Skeletal muscle satellite cell (primary cell): ENCODE results near the gene SPEG.

ENCODE experiments used
- H3K27me3 ChIP-seq: 2 replicates; pipeline ENCODE4 v1.7.0; 2013; ENCODE audit warnings: low read length; ENCODE audit not compliant: control insufficient read depth, insufficient read depth
- H3K36me3 ChIP-seq: 2 replicates; pipeline ENCODE4 v1.7.0; 2013; ENCODE audit warnings: mild to moderate bottlenecking, control low read depth, low read length; ENCODE audit not compliant: insufficient read depth
- H3K4me1 ChIP-seq: 2 replicates; pipeline ENCODE4 v1.7.0; 2013; ENCODE audit warnings: low read length; ENCODE audit not compliant: control insufficient read depth, insufficient read depth
- H3K4me2 ChIP-seq: 2 replicates; pipeline ENCODE4 v1.7.0; 2013; ENCODE audit warnings: mild to moderate bottlenecking, low read length
- H3K4me3 ChIP-seq: 2 replicates; pipeline ENCODE4 v1.7.0; 2013; ENCODE audit warnings: low read length
- H3K9ac ChIP-seq: 2 replicates; pipeline ENCODE4 v1.7.0; 2013; ENCODE audit warnings: mild to moderate bottlenecking, low read depth, low read length, moderate library complexity
- H3K9me3 ChIP-seq: replicated peaks from 2 replicates; pipeline ENCODE4 v1.7.0; 2013; ENCODE audit warnings: mild to moderate bottlenecking, control low read depth, low read length

SPEG gene

GRCh38 chr2:219507581-219508443, 73.2 kb downstream of the SPEG start:
- H3K36me3 ChIP-seq = peaks cover 35% of the 10 kb centered on the region
- H3K4me2 ChIP-seq = no peak overlapping the region
- H3K27me3 ChIP-seq = peaks cover 11% of the 10 kb centered on the region
- H3K4me1 ChIP-seq = peaks cover 41% of the 10 kb centered on the region
- no peak overlapping the region for H3K4me3 ChIP-seq
- H3K9ac ChIP-seq = no peak overlapping the region
- H3K9me3 ChIP-seq = no peaks in the 10 kb centered on the region

GRCh38 chr2:219508444-219508734, 73.7 kb downstream of the SPEG start:
- Histone ChIP-seq H3K36me3 (peaks cover 32% of the 10 kb centered on the region), H3K4me1 (peaks cover 46% of the 10 kb centered on the region), H3K9ac (no peak overlapping the region), H3K9me3 (no peaks in the 10 kb centered on the region), H3K4me3 (no peak overlapping the region), H3K4me2 (no peak overlapping the region), H3K27me3 (peaks cover 17% of the 10 kb centered on the region)

GRCh38 chr2:219508971-219509779, 74.5 kb downstream of the SPEG start:
- H3K4me2 ChIP-seq = peak overlapping the region; percentile 75
- peaks cover 25% of the 10 kb centered on the region for H3K36me3 ChIP-seq
- H3K27me3 ChIP-seq = peaks cover 25% of the 10 kb centered on the region
- no peak overlapping the region for H3K9ac ChIP-seq
- no peak overlapping the region for H3K4me3 ChIP-seq
- H3K9me3 ChIP-seq = no peaks in the 10 kb centered on the region
- peaks cover 49% of the 10 kb centered on the region for H3K4me1 ChIP-seq

GRCh38 chr2:219509780-219510511, 75.3 kb downstream of the SPEG start:
- H3K4me2 ChIP-seq = peak overlapping the region; percentile 75
- no peaks in the 10 kb centered on the region for H3K9me3 ChIP-seq
- H3K4me3 ChIP-seq = peak overlapping the region; percentile 58
- H3K9ac ChIP-seq = no peak overlapping the region
- peaks cover 54% of the 10 kb centered on the region for H3K4me1 ChIP-seq
- H3K36me3 ChIP-seq = peaks cover 18% of the 10 kb centered on the region
- peaks cover 33% of the 10 kb centered on the region for H3K27me3 ChIP-seq

DNA sequence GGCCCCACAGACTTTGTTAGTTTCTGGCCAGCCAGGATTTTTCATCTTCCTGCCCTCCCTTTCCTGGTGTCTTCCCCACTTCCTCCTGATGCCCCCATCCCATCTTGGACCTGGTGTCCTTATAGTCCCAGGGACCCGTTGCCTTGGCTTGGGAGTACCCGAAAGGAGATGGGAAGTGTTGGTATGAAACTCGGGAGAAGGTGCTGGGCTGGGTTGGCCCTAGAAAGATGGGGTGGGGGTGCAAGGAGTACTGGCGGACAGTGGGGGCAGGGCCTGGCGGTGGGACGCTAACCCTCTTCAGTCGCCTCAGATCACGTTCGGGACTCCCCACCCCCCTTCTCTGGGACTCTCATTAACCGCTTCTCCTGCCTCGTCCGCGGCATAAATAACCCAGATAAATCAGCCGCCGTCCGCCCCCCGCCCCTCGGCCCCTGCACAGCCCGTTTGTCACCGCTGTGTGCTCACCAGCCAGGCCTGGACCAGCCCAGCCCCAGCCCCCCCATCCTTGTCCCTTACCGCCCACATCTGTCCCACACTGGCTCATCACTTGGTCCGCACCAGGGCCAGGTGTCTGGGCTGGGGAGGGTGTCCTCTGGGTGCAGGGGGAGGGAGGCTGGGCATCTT, 76.0 kb downstream of the SPEG start:
- H3K4me2 ChIP-seq = peak overlapping the region; percentile 75
- H3K9ac ChIP-seq = no peak overlapping the region
- H3K4me3 ChIP-seq = no peak overlapping the region
- no peaks in the 10 kb centered on the region for H3K9me3 ChIP-seq
- peaks cover 39% of the 10 kb centered on the region for H3K27me3 ChIP-seq
- H3K4me1 ChIP-seq = peaks cover 54% of the 10 kb centered on the region
- peaks cover 11% of the 10 kb centered on the region for H3K36me3 ChIP-seq

GRCh38 chr2:219511547-219512325, 77.1 kb downstream of the SPEG start:
- Histone ChIP-seq H3K4me2 (no peak overlapping the region), H3K9me3 (no peaks in the 10 kb centered on the region), H3K36me3 (no peaks in the 10 kb centered on the region), H3K4me3 (no peak overlapping the region), H3K4me1 (peaks cover 45% of the 10 kb centered on the region), H3K9ac (no peak overlapping the region), H3K27me3 (peaks cover 50% of the 10 kb centered on the region)

GRCh38 chr2:219512524-219513216, 78.0 kb downstream of the SPEG start:
- Histone ChIP-seq H3K4me1 (peaks cover 36% of the 10 kb centered on the region), H3K9me3 (no peaks in the 10 kb centered on the region), H3K4me2 (peak overlapping the region; percentile 33), H3K9ac (no peak overlapping the region), H3K4me3 (no peak overlapping the region), H3K27me3 (peaks cover 57% of the 10 kb centered on the region), H3K36me3 (no peaks in the 10 kb centered on the region)

DNA sequence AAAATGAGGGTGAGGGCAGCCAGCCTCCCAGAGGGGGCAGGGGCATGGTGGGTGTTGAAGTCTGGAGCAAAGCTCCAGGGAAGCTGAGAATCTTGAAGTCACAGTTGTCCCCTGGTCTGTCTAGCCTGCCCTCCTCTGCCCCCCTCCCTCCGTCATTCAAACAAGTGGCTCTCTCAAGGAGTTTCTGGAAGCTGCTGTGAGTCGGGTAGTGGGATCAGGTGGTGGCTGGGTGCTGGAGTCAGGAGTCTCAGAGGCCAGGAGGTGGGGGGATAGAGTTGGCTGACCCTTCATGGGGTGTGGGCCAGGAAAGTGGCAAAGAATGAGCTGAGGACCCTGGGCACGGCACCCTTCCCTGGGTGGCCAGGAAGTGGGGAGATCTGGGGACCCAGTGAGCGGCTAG, 79.1 kb downstream of the SPEG start:
- Histone ChIP-seq H3K4me3 (no peak overlapping the region), H3K9me3 (no peaks in the 10 kb centered on the region), H3K27me3 (peaks cover 62% of the 10 kb centered on the region), H3K36me3 (no peaks in the 10 kb centered on the region), H3K4me1 (peaks cover 36% of the 10 kb centered on the region), H3K9ac (no peak overlapping the region), H3K4me2 (peak overlapping the region; percentile 50)

GRCh38 chr2:219514196-219514761, 79.6 kb downstream of the SPEG start, which contains the start of gene ASIC4:
TSS of gene ASIC4 (plus strand) at chr2:219514482. CDS start at chr2:219514725, 243 bp downstream.
- H3K4me3 ChIP-seq = no peak within 1 kb of the TSS
- H3K4me1 ChIP-seq = peaks cover 36% of the 10 kb centered on the region
- peaks cover 62% of the 10 kb centered on the region for H3K27me3 ChIP-seq
- H3K9ac ChIP-seq = no peak within 1 kb of the TSS
- no peaks in the 10 kb centered on the region for H3K36me3 ChIP-seq
- peak within 1 kb of the TSS; percentile 50 for H3K4me2 ChIP-seq
- H3K9me3 ChIP-seq = no peaks in the 10 kb centered on the region

- Histone ChIP-seq H3K36me3 (no peaks in the 10 kb centered on the region), H3K4me2 (no peak overlapping the region), H3K27me3 (peaks cover 62% of the 10 kb centered on the region), H3K9me3 (no peaks in the 10 kb centered on the region), H3K9ac (no peak overlapping the region), H3K4me3 (no peak overlapping the region), H3K4me1 (peaks cover 31% of the 10 kb centered on the region)
These were observed 80.2 kb downstream of the SPEG start for GRCh38 chr2:219514836-219515235.
